Muscle of back (tissue), 11 donors: Measurements from ENCODE around the gene NRCAM. TPM values are rescaled to one million over a fixed set of nuclear protein-coding genes. Genes with fewer than 3 reads are reported as not detected.

Source experiments
- DNase-seq, 3 donors: peaks; one replicate each; pipeline versions ENCODE4 v3.0.0 to v3.0.0-alpha.2; 2013
- polyA plus RNA-seq, 10 donors: library from polyadenylated mRNA; unstranded; fragments of 120-200 nt; gene quantifications; one replicate each; pipeline ENCODE4 v1.2.1, GENCODE V29; 2013; ENCODE audit not compliant: insufficient read length in 10 of 10

The NRCAM gene
- polyA plus RNA-seq, 10 donors = 19.3 to 51.7 (median 33.2) TPM

DNA sequence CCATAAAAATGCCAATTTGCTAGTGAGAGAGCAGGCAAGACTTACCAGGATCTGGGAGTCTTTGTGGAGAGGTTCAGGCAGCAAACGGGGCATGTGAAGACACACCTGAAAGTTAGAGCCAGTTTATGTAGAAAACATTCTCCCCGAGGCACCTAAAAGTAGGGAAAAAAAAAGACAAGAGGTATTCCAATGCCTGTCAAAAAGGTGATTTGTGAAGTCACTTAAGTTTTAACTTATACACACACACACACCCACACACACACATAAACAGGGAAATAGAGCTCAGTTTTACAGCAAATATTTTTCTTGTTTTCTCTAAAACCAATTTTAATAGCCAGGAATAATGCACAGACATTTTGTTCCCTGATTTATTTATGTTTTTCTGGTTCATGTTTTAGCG lies 326.0 kb downstream of the NRCAM start, which contains the start of gene LAMB4:
Gene LAMB4 (minus strand): TSS at position 101 of the 400 bp plus-strand sequence. CDS start 7,197 bp downstream, outside the sequence.
- DNase-seq = no peak

DNA sequence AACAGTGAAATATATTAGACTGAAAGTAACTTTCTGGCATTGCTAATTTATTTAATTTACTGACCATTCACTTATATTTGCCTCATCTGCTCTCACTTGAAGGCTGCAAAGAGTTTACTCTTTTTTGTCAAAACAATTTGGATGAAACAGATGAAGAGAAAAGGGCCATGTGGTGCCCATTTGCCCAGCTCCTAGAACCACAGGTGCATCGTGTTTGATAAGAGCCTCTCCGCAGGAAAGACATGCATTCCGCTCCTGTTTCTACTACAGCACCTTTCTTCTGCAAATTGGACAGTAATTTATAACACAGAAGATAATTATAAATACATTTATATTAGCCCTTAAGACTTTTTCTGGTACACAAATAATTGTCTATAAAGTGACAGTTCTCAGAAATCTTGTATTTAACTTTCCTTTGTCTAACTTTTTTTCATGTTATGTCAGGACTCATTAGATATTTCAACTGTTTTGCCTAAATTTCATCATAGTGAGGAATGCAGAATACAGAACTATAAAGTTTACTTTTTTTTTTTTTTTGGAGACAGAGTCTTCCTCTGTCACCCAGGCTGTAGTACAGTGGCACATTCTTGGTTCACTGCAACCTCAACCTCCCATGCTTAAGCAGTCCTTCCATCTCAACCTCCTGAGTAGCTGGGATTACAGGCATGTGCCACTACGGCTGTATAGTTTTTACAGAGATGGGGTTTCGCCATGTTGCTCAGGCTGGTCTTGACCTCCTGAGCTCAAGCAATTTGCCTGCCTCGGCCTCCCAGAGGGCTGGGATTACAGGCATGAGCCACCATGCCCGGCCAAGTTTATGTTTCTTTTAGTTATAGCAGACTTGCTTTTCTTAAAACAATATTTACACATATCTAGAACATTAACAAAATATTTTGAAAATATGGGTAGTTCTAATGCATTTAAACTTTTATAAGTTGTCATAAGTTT lies 326.9 kb downstream of the NRCAM start:
- DNase-seq = no peak

DNA sequence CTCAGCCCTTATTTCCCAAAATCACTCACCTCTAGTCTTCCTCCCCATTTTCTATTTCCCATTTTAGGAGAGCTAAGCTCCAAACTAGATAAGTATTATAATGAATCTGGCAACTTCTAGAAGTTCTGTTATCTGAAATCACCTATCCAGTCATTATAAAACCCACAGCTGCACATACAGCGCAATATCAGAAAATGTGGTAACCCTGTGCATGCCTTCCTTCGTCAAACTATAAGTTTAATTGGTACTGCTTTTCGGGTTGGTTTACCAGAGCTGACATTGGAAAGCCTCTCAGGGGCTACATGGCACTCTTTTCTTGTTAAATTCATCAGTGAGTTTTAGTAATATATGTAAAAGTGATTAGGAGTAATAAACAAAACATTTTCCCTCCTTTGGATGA lies 327.7 kb downstream of the NRCAM start:
- no peak for DNase-seq

DNA sequence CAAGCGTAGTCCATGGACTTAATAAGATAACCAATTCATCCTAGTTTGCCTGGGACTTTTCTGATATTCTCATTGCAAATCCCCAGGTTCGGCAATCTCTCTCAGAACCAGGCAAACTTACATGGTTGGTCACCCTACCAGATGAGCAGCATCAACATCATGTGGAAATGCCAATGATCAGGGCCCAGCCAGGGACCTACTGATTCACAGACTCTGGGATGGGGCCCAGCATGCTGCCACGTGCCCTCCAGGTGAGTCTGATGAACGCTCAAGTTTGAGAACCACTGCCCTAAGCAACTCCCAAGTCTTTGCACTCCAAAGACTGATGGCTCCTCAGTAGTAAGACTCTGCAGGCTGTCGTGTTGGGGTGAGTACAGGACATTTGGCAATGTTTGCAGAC lies 328.8 kb downstream of the NRCAM start:
- no peak for DNase-seq

DNA sequence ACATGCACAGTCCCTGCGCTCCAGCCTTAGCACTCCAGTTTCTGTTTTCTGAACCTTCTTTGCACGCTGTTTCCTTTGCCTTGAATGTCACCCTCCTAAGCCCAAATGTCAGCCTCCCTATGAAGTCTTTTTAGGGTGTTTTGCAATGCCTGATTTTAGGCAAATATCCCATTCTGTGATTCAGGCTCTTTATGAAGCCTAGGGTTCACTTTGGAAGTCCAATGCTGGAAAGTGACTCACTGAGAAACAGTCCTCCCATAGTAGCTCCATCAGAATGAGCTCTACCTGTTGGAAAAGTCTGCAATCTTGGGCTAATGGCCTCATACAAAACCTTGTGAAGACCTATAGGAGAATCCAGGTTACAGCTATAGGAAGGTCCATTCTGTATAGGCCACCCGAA lies 331.4 kb downstream of the NRCAM start:
- DNase-seq = no peak

DNA sequence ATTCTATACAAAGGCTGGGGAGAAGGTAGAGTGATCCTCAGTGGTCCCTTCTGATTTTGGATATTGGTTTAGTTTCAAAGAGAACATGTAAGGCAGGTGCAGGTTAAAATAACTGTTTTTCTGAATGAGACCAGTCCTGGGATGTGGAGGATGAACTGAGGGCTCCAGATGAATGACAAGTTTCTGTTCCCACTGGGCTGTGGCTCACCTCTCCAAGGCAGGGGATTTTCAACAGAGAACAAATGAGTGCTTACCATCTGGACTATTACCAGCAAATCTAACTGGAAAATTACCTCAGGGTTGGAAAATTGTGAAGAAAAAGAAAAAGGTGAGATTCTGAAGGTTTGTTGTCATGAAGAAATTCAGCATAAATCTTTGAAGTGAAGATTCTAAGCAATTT lies 334.1 kb downstream of the NRCAM start:
- DNase-seq = no peak

DNA sequence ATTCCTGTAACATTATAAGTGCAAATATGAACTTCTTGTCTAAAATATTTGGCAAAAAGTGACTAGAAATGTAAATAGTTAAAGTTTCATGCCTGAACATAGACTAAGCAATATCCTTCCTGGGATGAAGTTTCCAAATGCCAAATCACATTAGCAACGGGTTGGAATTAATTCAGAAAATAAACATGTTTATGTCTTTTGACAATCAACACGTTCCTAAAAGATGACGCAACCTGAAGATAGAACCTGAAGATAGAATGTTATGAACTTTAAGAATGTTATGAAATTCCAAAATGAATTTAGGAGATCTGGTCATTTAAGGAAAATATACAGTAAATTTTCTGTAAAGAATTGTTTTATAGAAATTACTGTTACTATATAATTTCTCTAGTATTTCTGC lies 335.3 kb downstream of the NRCAM start:
- no peak for DNase-seq

DNA sequence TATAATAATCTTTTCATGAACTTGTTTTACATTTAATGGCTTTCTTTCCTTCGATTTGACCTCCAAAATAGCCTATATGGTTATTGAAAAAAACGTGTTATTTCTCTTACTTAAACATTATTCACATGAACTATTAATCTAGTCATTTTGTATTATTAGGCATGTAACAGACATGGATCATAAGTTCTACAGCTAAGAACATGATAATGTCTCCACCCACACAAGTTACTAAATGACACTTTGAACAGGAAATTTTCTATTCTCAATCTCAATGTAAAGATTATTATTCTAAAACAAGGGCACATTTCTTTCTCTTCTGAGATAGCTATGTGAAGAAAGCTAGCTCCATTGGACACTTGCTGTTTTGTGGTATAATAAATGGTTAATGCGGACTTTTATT lies 336.0 kb downstream of the NRCAM start:
- no peak for DNase-seq

DNA sequence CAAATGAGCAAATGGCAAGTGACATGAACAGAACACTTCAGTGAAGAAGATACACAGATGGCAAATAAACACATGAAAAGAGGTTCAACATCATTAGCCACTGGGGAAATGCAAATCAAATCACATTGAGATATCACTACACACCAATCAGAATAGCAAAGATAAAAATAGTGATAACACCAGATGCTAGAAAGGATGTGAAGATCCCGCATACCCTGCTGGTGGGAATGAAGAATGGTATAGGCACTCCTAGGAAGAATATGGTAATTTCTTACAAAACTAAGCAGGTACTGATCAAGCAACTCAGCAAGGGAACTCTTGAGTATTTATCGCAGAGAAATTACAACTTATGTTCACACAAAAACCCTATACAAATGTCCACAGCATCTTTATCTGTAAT lies 337.3 kb downstream of the NRCAM start:
- DNase-seq = no peak

DNA sequence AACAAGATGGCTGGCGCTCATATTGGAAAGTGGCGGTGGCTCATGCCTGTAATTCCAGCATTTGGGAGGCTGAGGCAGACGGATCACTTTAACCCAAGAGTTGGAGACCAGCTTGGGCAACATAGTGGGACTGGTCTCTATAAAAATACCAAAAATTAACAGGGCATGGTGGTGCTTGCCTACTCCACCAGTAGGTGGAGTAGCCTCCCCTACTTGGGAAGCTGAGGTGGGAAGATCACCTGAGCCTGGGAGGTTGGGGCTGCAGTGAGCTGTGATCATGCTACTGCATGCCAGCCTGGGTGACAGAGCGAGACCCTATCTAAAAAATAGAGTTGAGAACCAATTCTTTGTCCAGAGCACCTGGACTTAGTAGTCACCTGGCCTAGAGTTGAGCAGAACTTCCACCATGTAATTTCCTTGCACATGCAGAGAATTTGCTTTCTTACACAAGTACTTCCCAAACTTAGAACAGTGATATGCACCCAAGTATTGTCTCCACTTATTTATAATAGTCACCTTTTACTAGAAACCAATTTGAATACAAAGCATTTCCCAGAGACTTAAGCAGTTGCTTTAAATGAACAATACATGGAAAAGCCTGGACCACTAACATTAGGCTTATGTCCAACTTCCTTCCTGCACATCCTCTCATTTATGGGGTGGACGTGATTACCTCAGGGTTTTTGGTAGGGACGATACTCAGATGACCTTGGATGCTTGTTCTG lies 342.0 kb downstream of the NRCAM start:
- DNase-seq = no peak

DNA sequence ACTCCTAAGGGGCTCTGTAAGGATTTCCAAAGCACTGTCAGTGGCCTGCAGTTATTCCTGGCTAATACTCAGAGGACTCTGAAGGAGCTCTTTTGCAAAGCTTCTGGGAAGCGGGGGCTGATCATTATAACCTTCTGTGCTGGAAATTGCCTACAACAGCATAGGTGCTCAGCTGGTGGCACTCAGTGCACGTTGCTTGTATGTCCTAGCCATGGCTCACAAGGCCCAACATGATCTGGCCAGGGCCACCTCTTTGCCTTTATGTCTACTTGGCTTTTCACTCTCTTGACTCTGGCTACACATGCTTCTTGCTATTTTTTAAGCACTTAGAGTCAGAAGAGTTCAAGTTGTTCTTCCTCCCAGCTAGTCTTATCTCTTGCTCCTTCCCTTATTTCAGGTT lies 343.6 kb downstream of the NRCAM start:
- DNase-seq = peak in 1 of 3 donors; percentile 26

DNA sequence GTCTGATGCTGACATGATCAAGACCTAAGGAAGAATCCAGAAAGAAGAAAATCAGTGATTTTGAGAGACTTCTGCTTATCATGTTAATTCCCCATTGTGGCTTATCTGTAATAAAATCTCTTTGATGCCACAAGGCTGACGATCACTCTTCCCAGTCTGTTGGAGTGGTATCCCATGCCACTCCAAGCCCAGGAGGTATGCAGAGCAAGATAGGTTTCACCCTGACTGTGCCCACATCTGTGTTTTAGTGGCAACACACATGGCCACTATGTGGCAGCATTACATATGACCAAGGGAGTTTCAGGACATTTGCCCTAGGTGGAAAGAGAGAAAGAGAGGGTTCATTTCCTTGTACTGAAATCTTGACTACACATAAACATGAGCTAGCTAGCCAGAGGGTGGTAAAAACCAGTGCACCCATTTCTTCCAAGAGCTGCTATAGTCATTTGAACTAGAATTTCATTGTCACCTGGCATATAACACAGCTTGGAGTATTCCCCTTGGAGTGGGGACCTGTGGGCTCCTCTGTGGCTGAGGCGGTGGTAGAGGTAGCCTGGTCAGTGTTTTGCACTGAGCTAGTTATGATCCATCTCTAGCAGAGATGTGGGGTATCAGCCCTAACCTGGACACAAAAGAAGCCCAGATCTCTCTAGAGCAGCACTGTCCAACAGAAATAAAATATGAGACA lies 346.9 kb downstream of the NRCAM start:
- DNase-seq = no peak

DNA sequence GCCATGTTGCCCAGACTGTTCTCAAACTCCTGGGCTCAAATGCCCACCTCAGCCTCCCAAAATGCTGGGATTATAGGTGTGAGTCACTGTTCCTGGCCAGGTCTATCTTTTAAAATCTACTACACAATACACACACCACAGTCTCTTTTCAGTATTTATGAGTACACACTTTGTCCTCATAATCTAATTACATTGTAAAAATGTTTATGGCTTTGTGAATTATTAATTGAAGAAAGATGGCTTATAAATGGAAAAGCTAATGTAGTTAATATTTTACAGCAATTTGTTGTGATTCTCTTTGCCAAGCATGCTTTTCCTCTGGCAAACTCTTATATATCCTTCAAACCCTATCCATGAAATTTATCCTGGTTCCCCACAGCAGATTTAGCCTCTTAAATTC lies 348.1 kb downstream of the NRCAM start:
- no peak for DNase-seq

DNA sequence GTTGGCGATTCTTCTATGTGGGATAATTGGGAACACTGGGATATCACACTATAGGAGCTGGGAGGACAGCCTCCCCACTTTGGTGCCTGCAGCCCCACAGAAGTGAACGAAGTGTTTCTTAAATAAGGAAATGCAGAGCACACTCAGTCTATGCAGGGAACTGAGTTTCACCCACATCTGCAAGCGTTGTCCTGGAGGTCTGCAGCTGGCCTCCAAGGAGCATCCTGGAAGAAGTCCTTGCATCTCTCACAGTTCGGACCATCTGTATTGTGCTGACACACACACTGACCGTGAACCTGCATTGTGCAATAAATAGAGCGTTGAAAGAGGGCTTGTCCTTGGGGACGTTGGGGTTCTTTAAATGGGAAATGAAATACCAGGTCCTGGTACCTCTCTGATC lies 351.9 kb downstream of the NRCAM start:
- peak in 1 of 3 donors; percentile 83 for DNase-seq

DNA sequence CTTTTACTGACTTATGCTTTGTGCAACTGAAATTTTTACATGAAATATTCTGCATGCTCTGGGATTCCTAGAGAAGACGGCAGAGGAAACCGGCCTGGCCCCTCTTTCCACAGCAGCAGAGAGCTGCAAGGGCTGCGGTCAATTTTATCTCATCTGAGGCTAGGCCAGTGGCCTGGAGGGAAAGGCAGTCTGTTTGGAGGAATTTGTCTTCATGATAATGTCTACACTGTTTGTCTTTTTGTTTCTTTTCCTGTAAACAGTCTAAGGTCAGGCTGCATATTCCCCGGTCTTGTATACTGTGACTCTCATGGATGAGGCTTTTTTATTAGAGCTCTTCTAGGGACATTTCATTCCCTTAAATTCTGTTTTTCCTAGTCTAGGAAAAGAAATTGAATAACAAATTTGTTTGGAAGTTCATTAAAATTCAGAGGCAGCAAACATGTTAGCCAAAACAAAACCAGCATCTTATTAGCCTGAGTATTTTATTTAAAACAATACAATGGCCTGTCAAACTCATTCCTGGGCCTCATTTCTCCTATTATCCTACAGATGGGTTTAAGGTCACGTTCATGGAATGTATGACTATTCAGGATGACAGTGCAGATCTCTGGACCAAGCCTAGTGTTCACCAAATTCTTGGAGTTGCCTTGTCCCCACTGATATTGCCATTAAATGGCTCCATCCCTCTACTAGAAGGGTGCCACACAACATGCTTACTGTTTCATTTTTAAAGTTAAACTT lies 352.5 kb downstream of the NRCAM start:
- DNase-seq = no peak

DNA sequence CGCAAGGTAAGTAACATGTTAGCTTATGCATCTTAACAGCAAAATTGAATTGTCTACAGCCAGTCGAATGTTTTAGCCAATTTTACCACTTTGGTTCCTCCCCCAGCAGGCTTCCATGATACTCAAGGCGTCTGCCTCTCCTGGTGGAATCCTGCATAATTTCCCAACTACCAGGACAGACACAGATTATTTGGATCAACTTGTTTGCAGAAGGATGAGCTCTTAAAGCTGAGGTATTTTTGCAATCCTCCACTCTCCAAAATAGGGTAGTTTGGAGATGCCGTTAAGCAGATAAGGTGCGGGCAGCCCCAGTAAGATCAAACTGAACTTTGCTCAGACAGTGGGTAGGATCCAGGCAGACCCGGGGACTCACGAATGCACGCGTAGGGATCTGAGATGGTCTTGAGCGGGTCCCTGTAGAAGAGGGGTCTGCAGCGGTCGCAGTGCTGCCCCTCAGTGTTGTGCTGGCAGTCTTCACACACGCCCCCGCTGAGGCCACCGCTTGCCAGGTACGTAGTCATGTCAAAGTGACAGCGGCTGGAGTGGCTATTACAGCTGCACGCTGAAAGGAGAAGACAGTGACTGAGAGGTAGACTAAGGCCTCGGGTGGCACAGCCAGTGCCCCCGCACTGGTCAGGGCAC lies 353.4 kb downstream of the NRCAM start:
- DNase-seq = no peak

DNA sequence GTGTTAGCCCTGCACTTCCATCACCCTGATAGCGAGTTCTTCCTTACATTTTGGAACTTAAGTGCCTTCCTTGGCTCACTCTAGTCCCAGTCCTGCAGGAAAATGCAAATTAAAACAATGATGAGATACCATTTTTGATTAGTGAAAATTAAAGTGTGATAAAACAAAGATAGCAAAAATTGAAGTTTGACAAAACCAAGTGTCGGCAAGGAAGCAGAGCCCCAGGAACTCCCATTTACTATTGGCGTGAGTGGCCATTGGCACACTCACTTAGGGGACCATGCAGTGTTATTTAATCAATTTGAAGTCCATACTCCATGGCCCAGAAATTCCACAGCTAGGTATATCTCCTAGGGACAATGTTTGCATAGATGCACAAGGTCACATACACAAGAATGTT lies 354.5 kb downstream of the NRCAM start:
- DNase-seq = no peak

DNA sequence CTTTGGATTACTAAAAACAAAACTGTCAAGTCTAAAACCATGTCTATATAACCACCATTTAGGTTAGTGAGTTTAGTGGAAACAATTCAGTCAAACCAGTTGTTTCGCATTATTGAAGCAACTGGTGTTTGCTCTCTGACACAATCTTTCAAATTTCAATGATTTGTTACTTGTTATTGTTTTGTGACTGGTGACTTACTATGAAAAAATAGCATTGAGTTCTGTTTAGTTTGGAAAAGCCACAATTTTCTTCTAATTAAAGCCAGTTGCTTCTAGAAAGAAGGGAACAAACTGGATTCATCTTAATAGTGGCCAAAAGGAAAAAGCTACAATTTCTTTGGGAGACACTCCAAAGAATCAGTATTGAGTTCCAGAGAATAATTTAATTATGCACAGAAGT lies 356.5 kb downstream of the NRCAM start:
- peak in 2 of 3 donors; percentile 51 to 64 for DNase-seq

DNA sequence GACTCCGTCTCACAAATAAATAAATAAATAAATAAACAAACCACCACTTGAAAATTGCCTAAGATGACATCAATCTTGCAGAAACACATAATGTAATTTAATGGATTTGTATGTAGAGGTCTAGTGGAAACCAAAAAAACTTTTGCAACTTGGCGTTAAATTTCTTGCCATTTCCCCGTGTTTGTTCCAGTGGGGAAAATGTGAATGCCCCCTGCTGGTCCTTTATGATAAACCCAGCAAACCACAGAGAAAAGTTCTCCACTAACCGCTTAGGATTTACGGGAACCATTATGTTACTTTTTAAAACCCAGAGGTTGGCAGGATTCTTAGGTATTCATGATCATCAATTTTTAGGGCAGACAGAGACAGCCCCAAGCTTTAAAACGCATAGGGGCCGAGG lies 358.5 kb downstream of the NRCAM start:
- DNase-seq = no peak
